Measurements from ENCODE around the gene SLC66A2.
A peak's percentile ranks its signal among the peaks of the same experiment; 100 is the strongest.

Gene SLC66A2

DNA sequence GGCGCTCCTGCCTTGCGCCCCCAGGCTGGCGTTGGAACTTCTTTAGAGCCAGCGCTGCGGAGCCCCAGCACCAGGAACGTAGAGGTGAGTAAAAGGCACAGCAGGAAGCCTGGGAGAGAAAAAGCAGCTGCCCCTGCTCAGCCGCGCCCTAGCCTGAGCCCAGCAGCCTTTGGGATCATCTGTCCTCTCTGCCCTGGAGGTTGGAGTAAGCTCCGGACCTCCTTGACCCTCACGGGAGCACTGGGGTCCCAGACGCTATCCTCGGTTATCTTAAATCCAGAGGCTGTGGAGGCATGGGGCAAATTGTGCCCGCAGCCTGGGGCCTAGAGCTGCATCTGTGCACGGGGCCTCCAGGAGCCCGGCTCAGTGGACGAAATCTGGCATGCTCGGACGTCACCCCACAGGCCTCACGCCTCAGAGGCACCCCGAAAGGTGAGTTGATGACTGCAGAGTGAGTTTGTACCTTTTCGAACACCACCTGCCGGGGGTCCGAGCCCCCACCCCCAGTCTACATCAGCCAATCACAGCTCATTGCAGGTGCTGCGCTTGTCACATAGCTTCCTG, 1.6 kb upstream of the SLC66A2 start:
- H3K27ac ChIP-seq (ENCODE audit: insufficient read depth in 1 of 2, low read depth in 1 of 2, low read length in 2 of 2, poor library complexity in 1 of 2, severe bottlenecking in 2 of 2): no peak overlapping the region
- CTCF ChIA-PET: interaction anchor here (0.6 kb wide), 1 partner anchor 160 kb away, joined by 6 read pairs; no protein-coding TSS in a partner anchor
- H3K4me1 ChIP-seq (ENCODE audit: control extremely low read depth in 1 of 4, control insufficient read depth in 4 of 4, insufficient read depth in 4 of 4, low read length in 3 of 4): peaks cover 8 to 32% (median 28%) of the 10 kb centered on the region in 4 experiments
- H3K36me3 ChIP-seq (ENCODE audit: control insufficient read depth in 4 of 4, insufficient read depth in 4 of 4, low read length in 3 of 4): peaks cover 0 to 10% (median 3%) of the 10 kb centered on the region in 4 experiments
- POLR2A ChIA-PET: interaction anchor here (1.0 kb wide), 1 partner anchor 11 kb away, joined by 3 read pairs; no protein-coding TSS in a partner anchor
- 96% methylated on average over 23 of the region's 24 CpGs for WGBS (ENCODE audit: insufficient coverage)
- peaks cover 0 to 6% (median 3%) of the 10 kb centered on the region in 5 experiments for H3K27me3 ChIP-seq (replicated peaks in 2 of 5; ENCODE audit: control insufficient read depth in 4 of 5, insufficient read depth in 5 of 5, low read length in 4 of 5)
- H3K9me3 ChIP-seq (ENCODE audit: control extremely low read depth in 1 of 5, control insufficient read depth in 4 of 5, insufficient read depth in 2 of 5, low read depth in 1 of 5, low read length in 4 of 5): no peaks in the 10 kb centered on the region
- DNase-seq: no peak
- no peak overlapping the region for H3K4me3 ChIP-seq (ENCODE audit: control insufficient read depth in 1 of 7, extremely low read depth in 1 of 7, insufficient read depth in 4 of 7, low read depth in 2 of 7, low read length in 6 of 7)

DNA sequence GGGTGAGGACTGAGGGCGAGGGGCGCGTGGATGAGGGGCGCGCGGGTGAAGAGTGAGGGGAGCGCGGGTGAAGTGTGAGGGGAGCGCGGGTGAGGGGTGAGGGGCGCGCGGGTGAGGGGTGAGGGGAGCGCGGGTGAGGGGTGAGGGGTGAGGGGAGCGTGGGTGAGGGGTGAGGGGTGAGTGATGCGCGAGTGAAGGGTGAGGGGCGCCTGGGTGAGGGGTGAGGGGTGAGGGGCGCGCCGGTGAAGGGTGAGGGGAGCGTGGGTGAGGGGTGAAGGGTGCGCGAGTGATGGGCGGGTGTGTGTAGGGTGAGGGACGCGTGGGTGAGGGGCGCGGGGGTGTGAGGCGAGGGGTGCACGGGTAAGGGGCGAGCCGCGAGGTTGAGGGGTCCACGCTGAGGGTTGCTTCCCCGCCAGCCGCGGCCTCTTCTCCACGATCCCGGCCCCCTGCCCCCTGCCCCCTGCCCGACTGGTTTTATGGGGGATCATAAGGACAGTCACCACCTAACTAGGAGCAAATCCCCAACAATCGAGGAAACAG, 1.1 kb upstream of the SLC66A2 start:
- peaks cover 0 to 16% (median 5%) of the 10 kb centered on the region in 4 experiments for H3K36me3 ChIP-seq (ENCODE audit: control insufficient read depth in 4 of 4, insufficient read depth in 4 of 4, low read length in 3 of 4)
- peak overlapping the region in 6 of 7 experiments; percentile 74 to 93 (median 78) for H3K4me3 ChIP-seq (ENCODE audit: control insufficient read depth in 1 of 7, extremely low read depth in 1 of 7, insufficient read depth in 4 of 7, low read depth in 2 of 7, low read length in 6 of 7)
- 34% methylated on average over 14 of the region's 43 CpGs for WGBS (ENCODE audit: insufficient coverage)
- peaks cover 8 to 32% (median 28%) of the 10 kb centered on the region in 4 experiments for H3K4me1 ChIP-seq (ENCODE audit: control extremely low read depth in 1 of 4, control insufficient read depth in 4 of 4, insufficient read depth in 4 of 4, low read length in 3 of 4)
- POLR2A ChIA-PET: interaction anchor here (1.0 to 1.7 kb wide), 2 partner anchors 11 to 12 kb away, joined by 3 to 5 read pairs; partner anchors contain the start of gene HSBP1L1
- no peak overlapping the region for H3K27ac ChIP-seq (ENCODE audit: insufficient read depth in 1 of 2, low read depth in 1 of 2, low read length in 2 of 2, poor library complexity in 1 of 2, severe bottlenecking in 2 of 2)
- H3K9me3 ChIP-seq (ENCODE audit: control extremely low read depth in 1 of 5, control insufficient read depth in 4 of 5, insufficient read depth in 2 of 5, low read depth in 1 of 5, low read length in 4 of 5): no peaks in the 10 kb centered on the region
- DNase-seq: no peak
- CTCF ChIA-PET: interaction anchor here (0.6 to 1.9 kb wide), 3 partner anchors 9 to 159 kb away, joined by 3 to 6 read pairs (median 5); no protein-coding TSS in a partner anchor
- peaks cover 0 to 6% (median 3%) of the 10 kb centered on the region in 5 experiments for H3K27me3 ChIP-seq (replicated peaks in 2 of 5; ENCODE audit: control insufficient read depth in 4 of 5, insufficient read depth in 5 of 5, low read length in 4 of 5)

DNA sequence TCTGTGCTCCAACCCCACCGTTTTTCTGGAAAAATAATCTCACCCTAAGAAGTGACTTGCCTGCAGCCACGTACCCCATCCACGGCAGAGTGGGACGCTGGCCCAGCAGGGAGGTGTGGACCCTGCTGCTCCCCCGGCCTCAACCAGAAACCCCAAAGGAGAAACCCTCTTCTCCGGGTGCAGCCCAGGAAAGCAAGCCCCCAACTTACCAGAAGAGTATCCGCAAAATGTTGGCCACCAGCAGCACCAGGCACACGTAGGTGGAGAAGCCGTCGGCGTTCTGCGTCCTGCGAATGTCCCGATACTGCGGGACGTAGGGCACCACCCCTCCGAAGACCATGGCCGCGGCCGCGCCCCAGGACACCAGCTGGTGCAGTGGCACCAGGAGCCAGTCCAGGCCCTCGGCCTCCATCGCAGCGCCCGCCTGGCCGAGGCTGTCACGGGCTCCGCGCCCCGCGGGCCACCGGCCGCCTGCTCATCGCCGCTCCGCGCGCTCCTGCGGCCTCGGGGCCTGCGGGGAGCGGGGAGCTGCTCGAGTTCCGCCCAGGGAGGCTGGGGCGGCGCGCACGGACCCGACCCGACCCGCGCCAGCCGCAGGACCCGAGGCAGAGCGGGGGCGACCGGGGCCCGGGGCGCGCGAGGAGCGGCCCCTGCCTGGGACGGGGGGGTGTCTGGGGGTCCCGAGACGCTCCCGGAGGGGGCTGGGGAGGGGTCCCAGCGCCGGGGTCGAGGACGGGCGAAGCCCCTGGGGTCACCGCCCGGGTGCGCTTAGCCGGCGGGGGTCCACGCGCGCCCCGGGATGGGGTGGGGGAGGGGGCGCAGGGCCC, 725 bp downstream of the SLC66A2 start:
- ChIA-PET POLR2A (interaction anchor here (0.6 to 1.7 kb wide), 4 partner anchors 11 to 272 kb away, joined by 3 to 5 read pairs (median 3); partner anchors contain the start of genes HSBP1L1 and KCNG2), CTCF (interaction anchor here (1.6 to 2.6 kb wide), 3 partner anchors 11 to 32 kb away, joined by 3 to 9 read pairs (median 5); no protein-coding TSS in a partner anchor)
- peaks cover 8 to 32% (median 31%) of the 10 kb centered on the region in 4 experiments for H3K4me1 ChIP-seq (ENCODE audit: control extremely low read depth in 1 of 4, control insufficient read depth in 4 of 4, insufficient read depth in 4 of 4, low read length in 3 of 4)
- H3K36me3 ChIP-seq (ENCODE audit: control insufficient read depth in 4 of 4, insufficient read depth in 4 of 4, low read length in 3 of 4): peaks cover 2 to 26% (median 9%) of the 10 kb centered on the region in 4 experiments
- H3K27ac ChIP-seq (ENCODE audit: insufficient read depth in 1 of 2, low read depth in 1 of 2, low read length in 2 of 2, poor library complexity in 1 of 2, severe bottlenecking in 2 of 2): peak overlapping the region; percentile 55 to 73
- H3K9me3 ChIP-seq (ENCODE audit: control extremely low read depth in 1 of 5, control insufficient read depth in 4 of 5, insufficient read depth in 2 of 5, low read depth in 1 of 5, low read length in 4 of 5): no peaks in the 10 kb centered on the region
- peak in 1 of 3 donors; percentile 51 for DNase-seq
- peak overlapping the region; percentile 40 to 93 (median 77) for H3K4me3 ChIP-seq (ENCODE audit: control insufficient read depth in 1 of 7, extremely low read depth in 1 of 7, insufficient read depth in 4 of 7, low read depth in 2 of 7, low read length in 6 of 7)
- 6% methylated on average over 34 of the region's 81 CpGs for WGBS (ENCODE audit: insufficient coverage)
- H3K27me3 ChIP-seq (replicated peaks in 2 of 5; ENCODE audit: control insufficient read depth in 4 of 5, insufficient read depth in 5 of 5, low read length in 4 of 5): peaks cover 0 to 6% (median 3%) of the 10 kb centered on the region in 5 experiments

DNA sequence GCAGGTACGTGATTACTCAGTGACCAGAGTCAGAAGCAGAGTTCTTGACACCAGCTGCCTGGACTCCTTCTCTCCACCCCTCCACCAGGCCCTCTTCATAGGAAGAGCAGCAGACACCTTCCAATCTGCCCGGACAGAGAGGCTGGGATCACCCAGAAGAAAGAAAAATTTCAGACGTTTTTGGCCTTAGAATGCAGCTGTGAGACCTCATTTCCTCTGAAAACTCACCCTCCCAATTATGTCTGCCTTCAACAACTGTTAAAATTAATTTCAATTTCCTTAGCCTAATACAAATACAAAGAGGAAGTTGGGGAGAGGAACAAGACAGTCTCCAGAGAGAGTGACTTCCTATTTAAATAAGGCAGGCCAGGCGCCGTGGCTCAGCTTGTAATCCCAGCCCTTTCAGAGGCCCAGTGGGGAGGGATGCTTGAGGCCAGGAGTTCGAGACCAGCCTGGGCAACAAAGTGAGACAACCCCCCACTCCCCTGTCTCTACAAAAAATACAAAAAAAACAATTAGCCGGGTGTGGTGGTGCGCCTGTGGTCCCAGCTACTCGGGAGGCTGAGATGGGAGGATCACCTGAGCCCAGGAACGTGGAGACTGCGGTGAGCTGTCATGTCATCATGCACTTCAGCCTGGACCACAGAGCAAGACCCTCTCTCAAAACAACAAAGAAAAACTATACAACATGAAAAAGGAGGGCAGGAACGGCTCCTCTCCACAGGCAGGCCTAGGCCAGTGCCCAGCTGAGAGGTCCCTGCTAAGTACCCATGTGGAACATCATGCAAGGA, 1.6 kb downstream of the SLC66A2 start:
- Histone ChIP-seq H3K4me1 (ENCODE audit: control extremely low read depth in 1 of 4, control insufficient read depth in 4 of 4, insufficient read depth in 4 of 4, low read length in 3 of 4) (peaks cover 8 to 40% (median 35%) of the 10 kb centered on the region in 4 experiments), H3K36me3 (ENCODE audit: control insufficient read depth in 4 of 4, insufficient read depth in 4 of 4, low read length in 3 of 4) (peaks cover 2 to 32% (median 9%) of the 10 kb centered on the region in 4 experiments), H3K27me3 (replicated peaks in 2 of 5; ENCODE audit: control insufficient read depth in 4 of 5, insufficient read depth in 5 of 5, low read length in 4 of 5) (peaks cover 0 to 6% (median 3%) of the 10 kb centered on the region in 5 experiments), H3K4me3 (ENCODE audit: control insufficient read depth in 1 of 7, extremely low read depth in 1 of 7, insufficient read depth in 4 of 7, low read depth in 2 of 7, low read length in 6 of 7) (peak overlapping the region; percentile 40 to 93 (median 77)), H3K9me3 (ENCODE audit: control extremely low read depth in 1 of 5, control insufficient read depth in 4 of 5, insufficient read depth in 2 of 5, low read depth in 1 of 5, low read length in 4 of 5) (no peaks in the 10 kb centered on the region), H3K27ac (ENCODE audit: insufficient read depth in 1 of 2, low read depth in 1 of 2, low read length in 2 of 2, poor library complexity in 1 of 2, severe bottlenecking in 2 of 2) (peak overlapping the region; percentile 55 to 73)
- WGBS (ENCODE audit: insufficient coverage): 35% methylated on average over 7 of the region's 12 CpGs
- CTCF ChIA-PET: interaction anchor here (2.6 kb wide), 1 partner anchor 11 kb away, joined by 9 read pairs; no protein-coding TSS in a partner anchor
- DNase-seq: peak; percentile 70 to 92 (median 89)
- POLR2A ChIA-PET: interaction anchor here (0.7 kb wide), 1 partner anchor 44 kb away, joined by 7 read pairs; no protein-coding TSS in a partner anchor

DNA sequence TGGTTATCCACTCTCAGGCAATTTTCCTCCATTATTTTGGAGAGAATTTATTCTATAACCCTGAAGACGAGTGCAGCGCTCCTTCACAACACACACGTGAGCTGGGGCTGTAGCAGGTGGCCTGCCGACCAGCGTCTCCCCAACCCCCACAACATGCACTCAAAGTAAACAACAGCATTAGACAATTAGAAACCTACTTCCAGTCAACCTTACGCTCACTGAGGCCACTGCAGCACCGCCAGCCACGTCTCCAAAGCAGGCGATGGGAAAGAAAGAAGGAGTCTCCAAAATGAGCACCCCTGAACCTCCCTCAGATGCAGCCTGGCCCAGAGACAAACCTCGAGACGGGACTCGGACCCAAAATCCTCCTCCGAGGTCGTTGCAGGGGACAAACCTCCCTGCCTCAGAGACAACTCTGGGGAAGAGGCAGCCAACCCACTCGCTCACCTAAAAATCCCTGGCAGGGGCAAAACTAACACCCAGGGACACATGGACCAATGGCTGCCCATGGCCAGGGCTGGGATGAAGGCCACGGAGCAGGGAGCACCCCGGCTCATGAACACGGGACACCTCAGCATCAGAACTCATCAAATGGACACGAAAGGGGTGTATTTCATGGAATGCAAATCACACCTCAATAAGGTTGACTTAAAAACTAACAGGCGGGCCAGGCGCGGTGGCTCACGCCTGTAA, 2.6 kb downstream of the SLC66A2 start:
- peaks cover 8 to 47% (median 39%) of the 10 kb centered on the region in 4 experiments for H3K4me1 ChIP-seq (ENCODE audit: control extremely low read depth in 1 of 4, control insufficient read depth in 4 of 4, insufficient read depth in 4 of 4, low read length in 3 of 4)
- peaks cover 0 to 6% (median 3%) of the 10 kb centered on the region in 5 experiments for H3K27me3 ChIP-seq (replicated peaks in 2 of 5; ENCODE audit: control insufficient read depth in 4 of 5, insufficient read depth in 5 of 5, low read length in 4 of 5)
- H3K9me3 ChIP-seq (ENCODE audit: control extremely low read depth in 1 of 5, control insufficient read depth in 4 of 5, insufficient read depth in 2 of 5, low read depth in 1 of 5, low read length in 4 of 5): no peaks in the 10 kb centered on the region
- H3K4me3 ChIP-seq (ENCODE audit: control insufficient read depth in 1 of 7, extremely low read depth in 1 of 7, insufficient read depth in 4 of 7, low read depth in 2 of 7, low read length in 6 of 7): peak overlapping the region in 3 of 7 experiments; percentile 11 to 93 (median 74)
- H3K36me3 ChIP-seq (ENCODE audit: control insufficient read depth in 4 of 4, insufficient read depth in 4 of 4, low read length in 3 of 4): peaks cover 2 to 38% (median 9%) of the 10 kb centered on the region in 4 experiments
- peak overlapping the region in 1 of 2 experiments; percentile 73 for H3K27ac ChIP-seq (ENCODE audit: insufficient read depth in 1 of 2, low read depth in 1 of 2, low read length in 2 of 2, poor library complexity in 1 of 2, severe bottlenecking in 2 of 2)
- no peak for DNase-seq
- 89% methylated on average over 23 of the region's 23 CpGs for WGBS (ENCODE audit: insufficient coverage)
- CTCF ChIA-PET: interaction anchor here (1.0 to 2.6 kb wide), 4 partner anchors 9 to 157 kb away, joined by 3 to 9 read pairs (median 4); no protein-coding TSS in a partner anchor
- POLR2A ChIA-PET: no interaction called here

All from common myeloid progenitor, CD34-positive (primary cell).